C4-2B (cell line): Measurements from ENCODE around the gene NRXN3.

Experiments
- CTCF ChIP-seq: fragments of 450-650 bp; conservative IDR thresholded peaks from 2 replicates; pipeline ENCODE4 v1.5.1; 2017; ENCODE audit warnings: mild to moderate bottlenecking
- ZFX ChIP-seq: fragments of 450-650 bp; IDR thresholded peaks from 2 replicates; pipeline ENCODE4 v1.6.1; 2017

DNA sequence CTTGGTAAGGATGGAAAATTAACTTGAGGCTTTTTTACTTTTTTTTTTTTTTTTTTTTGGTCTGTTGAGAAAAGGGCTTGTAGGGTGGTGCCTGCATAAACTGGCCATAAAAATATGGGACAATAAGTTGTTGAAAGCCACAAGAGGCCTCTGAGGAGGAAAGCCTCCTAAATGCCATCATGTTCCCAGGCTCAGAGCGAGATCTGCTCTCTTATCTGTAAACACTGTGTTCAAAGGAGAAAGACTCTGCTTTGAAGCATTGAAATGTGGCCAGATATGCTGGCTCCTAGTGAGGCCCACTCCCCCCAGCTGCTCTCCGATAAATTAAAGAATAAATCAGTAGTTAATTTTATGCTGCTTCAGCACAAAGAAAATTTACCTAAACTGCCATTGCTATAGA lies 1536.2 kb downstream of the NRXN3 start:
- TF ChIP-seq CTCF (no peak), ZFX (no peak)
